HepG2 (cell line): ENCODE measurements around the gene ABCA3. TPM values are rescaled to one million over a fixed set of nuclear protein-coding genes. Genes with fewer than 3 reads are reported as not detected.

Source experiments
- CHD2 ChIP-seq: IDR thresholded peaks from 2 replicates; pipeline ENCODE4 v1.6.1; 2011; ENCODE audit warnings: low read depth, low read length, improper control_type of control experiment
- HOXA9 ChIP-seq: sonication (generic); formaldehyde crosslinking; IDR thresholded peaks from 2 replicates; pipeline ENCODE4 v1.8.1; 2022; ENCODE audit warnings: missing genetic modification reagents, mild to moderate bottlenecking, moderate library complexity, borderline replicate concordance
- KAT2B ChIP-seq: fragments of 150-350 bp; IDR thresholded peaks from 2 replicates; pipeline ENCODE4 v1.6.1; 2014; ENCODE audit warnings: low read depth, low read length, borderline replicate concordance
- KAT8 ChIP-seq: IDR thresholded peaks from 2 replicates; pipeline ENCODE4 v1.6.1; 2016; ENCODE audit warnings: missing genetic modification reagents, missing compliant biosample characterization
- KDM6A ChIP-seq: IDR thresholded peaks from 2 replicates; pipeline ENCODE4 v1.6.1; 2016; ENCODE audit warnings: low read depth
- KLF15 ChIP-seq: sonication (generic); formaldehyde crosslinking; IDR thresholded peaks from 2 replicates; pipeline ENCODE4 v1.8.1; 2023; ENCODE audit warnings: borderline replicate concordance, mild to moderate bottlenecking, inconsistent platforms, missing genetic modification reagents, mixed read lengths
- MTF1 ChIP-seq: sonication (generic); formaldehyde crosslinking; IDR thresholded peaks from 2 replicates; pipeline ENCODE4 v1.5.0; 2020; ENCODE audit warnings: missing genetic modification reagents
- MXI1 ChIP-seq: IDR thresholded peaks from 3 replicates; pipeline ENCODE4 v1.6.1; 2012; ENCODE audit warnings: low read depth, low read length, inconsistent platforms, borderline replicate concordance
- MYC ChIP-seq: sonication (generic); formaldehyde crosslinking; IDR thresholded peaks from 2 replicates; pipeline ENCODE4 v1.9.0; 2021; ENCODE audit warnings: missing genetic modification reagents, borderline replicate concordance
- NFKBIZ ChIP-seq: IDR thresholded peaks from 2 replicates; pipeline ENCODE4 v1.6.1; 2018; ENCODE audit warnings: missing genetic modification reagents, missing compliant biosample characterization
- NR2F6 ChIP-seq, 2 experiments: IDR thresholded peaks; 2 replicates each; pipeline ENCODE4 v1.6.1; 2016; ENCODE audit warnings: antibody characterized with exemption in 1 of 2, mild to moderate bottlenecking in 1 of 2
- REXO4 ChIP-seq: sonication (generic); formaldehyde crosslinking; IDR thresholded peaks from 2 replicates; pipeline ENCODE4 v1.8.0; 2022; ENCODE audit warnings: missing genetic modification reagents, mild to moderate bottlenecking, borderline replicate concordance
- RXRA ChIP-seq: sonication (generic); formaldehyde crosslinking; IDR thresholded peaks from 2 replicates; pipeline ENCODE4 v1.5.1; 2020; ENCODE audit warnings: missing genetic modification reagents
- SP2 ChIP-seq: sonication (generic); formaldehyde crosslinking; IDR thresholded peaks from 2 replicates; pipeline ENCODE4 v1.5.1; 2020; ENCODE audit warnings: mild to moderate bottlenecking, missing genetic modification reagents
- SP4 ChIP-seq: sonication (generic); formaldehyde crosslinking; IDR thresholded peaks from 2 replicates; pipeline ENCODE4 v1.8.1; 2023; ENCODE audit warnings: mild to moderate bottlenecking, missing genetic modification reagents
- TMF1 ChIP-seq: sonication (generic); formaldehyde crosslinking; IDR thresholded peaks from 2 replicates; pipeline ENCODE4 v1.8.1; 2022; ENCODE audit warnings: low read depth, missing genetic modification reagents
- ZFY ChIP-seq: sonication (generic); formaldehyde crosslinking; IDR thresholded peaks from 2 replicates; pipeline ENCODE4 v1.4.0; 2020; ENCODE audit warnings: missing genetic modification reagents
- ZMAT3 ChIP-seq: sonication (generic); formaldehyde crosslinking; conservative IDR thresholded peaks from 2 replicates; pipeline ENCODE4 v1.7.0; 2021; ENCODE audit warnings: missing genetic modification reagents
- polyA plus RNA-seq, 8 experiments: library from polyadenylated mRNA; depleted of rRNA in 3 of 8; stranded (reverse) in 7 of 8; unstranded in 1 of 8; fragments of >200 nt; fragmentation: Illumina TruSeq in 4 of 8; extraction: Trizol in 4 of 8; gene quantifications; 2 replicates each; pipeline versions ENCODE4 v1.2.1 to v1.2.3, GENCODE V29; 2011 to 2016; ENCODE audit warnings: low read depth in 4 of 8, missing spikeins in 1 of 8, mixed read lengths in 1 of 8; ENCODE audit not compliant: insufficient read depth in 1 of 8
- total RNA-seq, 5 experiments: library from RNA; depleted of rRNA; stranded (reverse); fragments of >200 nt; fragmentation: Illumina TruSeq; extraction: Trizol; gene quantifications; 2 replicates each; pipeline ENCODE4 v1.2.3, GENCODE V29; 2016; ENCODE audit warnings: low read depth in 1 of 5
- TF ChIP-seq, protein P1 (sequence below): sonication (generic); formaldehyde crosslinking; IDR thresholded peaks from 2 replicates; pipeline ENCODE4 v1.8.0; 2022; ENCODE audit warnings: low read depth, missing genetic modification reagents
- TF ChIP-seq, protein P2 (sequence below): sonication (generic); formaldehyde crosslinking; IDR thresholded peaks from 2 replicates; pipeline ENCODE4 v1.4.0; 2020; ENCODE audit warnings: mild to moderate bottlenecking, missing genetic modification reagents
- TF ChIP-seq, protein P3 (sequence below): sonication (generic); IDR thresholded peaks from 2 replicates; pipeline ENCODE4 v1.6.1; 2016; ENCODE audit warnings: low read depth, borderline replicate concordance
- TF ChIP-seq, protein P4 (sequence below): sonication (generic); formaldehyde crosslinking; IDR thresholded peaks from 2 replicates; pipeline ENCODE4 v1.8.1; 2023; ENCODE audit warnings: mild to moderate bottlenecking, missing genetic modification reagents

Gene ABCA3
- total and polyA plus RNA-seq, 2 of the 13 experiments (the other 11 are each of a cell fraction or from before 2014, with no cell fraction given) = 0.60 to 1.5 TPM

DNA sequence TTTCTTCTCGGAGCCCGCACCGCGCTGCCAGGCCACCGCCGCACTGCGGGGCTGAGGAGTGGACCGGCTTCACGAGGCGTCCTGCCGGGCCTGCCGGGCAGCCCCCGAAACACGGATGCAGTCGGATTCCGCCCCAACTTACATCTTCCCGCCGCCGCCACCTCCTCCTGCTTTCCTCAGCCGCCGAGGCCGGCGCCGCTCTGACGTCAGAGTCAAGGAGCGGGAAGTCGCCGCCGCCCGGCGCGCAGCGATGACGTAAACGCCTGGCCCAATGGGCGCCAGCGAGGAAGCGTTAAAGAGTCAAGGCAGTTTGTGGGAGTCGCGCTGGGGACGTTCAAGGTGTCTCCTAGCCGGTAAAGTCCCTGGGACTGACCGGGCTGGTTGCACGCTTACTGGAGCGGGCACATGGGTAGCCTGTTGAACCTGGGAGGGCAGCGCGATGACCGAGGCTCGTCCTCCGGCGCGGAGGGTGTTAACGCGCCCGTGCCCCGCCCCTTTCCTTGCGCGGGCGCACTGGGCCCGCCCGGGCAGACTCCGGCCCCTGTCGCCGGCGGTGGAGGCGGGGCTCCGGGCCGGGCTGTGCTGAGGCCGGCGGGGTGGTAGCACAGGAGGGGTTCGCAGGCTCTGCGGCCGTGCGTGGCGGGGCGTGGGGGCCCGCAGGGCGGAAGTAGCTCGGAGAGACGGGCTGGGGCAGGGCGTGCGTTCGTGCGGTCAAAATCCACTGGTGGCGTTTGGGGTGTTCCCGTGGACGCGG is 72.4 kb downstream of the ABCA3 start, which contains the start of gene RNPS1 (continued):
- TF ChIP-seq ZMAT3 (CRISPR knock-in tag) (peak; percentile 83; the same call in 1 of the 2 replicates), TMF1 (CRISPR knock-in tag) (peak; percentile 81; the same call in 1 of the 2 replicates), KDM6A (CRISPR knock-in tag) (no peak), ZFY (CRISPR knock-in tag) (peak; percentile 98), SP2 (CRISPR knock-in tag) (peak; percentile 70), NFKBIZ (CRISPR knock-in tag) (peak; percentile 65), HOXA9 (peak; percentile 92), REXO4 (CRISPR knock-in tag) (no peak), MTF1 (peak; percentile 20; the same call in 1 of the 2 replicates), NR2F6 (IDR thresholded peaks at IDR 0.05) (no peak), NR2F6 (CRISPR knock-in tag; IDR thresholded peaks at IDR 0.05) (peak; percentile 47; the same call in 1 of the 2 replicates), KAT8 (peak; percentile 98), SP4 (CRISPR knock-in tag) (peak; percentile 91), RXRA (peak; percentile 80), MYC (CRISPR knock-in tag) (peak; percentile 99), KAT2B (no peak), CHD2 (0 out of 2 replicates have a peak, but pooled peaks have one; percentile 16), KLF15 (0 out of 2 replicates have a peak, but pooled peaks have one; percentile 56), MXI1 (peak; percentile 65; the same call in 1 of the 3 replicates)
- TF ChIP-seq, protein P1, sequence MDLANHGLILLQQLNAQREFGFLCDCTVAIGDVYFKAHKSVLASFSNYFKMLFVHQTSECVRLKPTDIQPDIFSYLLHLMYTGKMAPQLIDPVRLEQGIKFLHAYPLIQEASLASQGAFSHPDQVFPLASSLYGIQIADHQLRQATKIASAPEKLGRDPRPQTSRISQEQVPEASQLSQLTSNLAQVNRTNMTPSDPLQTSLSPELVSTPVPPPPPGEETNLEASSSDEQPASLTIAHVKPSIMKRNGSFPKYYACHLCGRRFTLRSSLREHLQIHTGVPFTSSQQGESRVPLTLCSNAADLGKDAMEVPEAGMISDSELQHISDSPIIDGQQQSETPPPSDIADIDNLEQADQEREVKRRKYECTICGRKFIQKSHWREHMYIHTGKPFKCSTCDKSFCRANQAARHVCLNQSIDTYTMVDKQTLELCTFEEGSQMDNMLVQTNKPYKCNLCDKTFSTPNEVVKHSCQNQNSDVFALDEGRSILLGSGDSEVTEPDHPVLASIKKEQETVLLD (CRISPR knock-in tag) = peak; percentile 81; the same call in 1 of the 2 replicates
- TF ChIP-seq, protein P2, sequence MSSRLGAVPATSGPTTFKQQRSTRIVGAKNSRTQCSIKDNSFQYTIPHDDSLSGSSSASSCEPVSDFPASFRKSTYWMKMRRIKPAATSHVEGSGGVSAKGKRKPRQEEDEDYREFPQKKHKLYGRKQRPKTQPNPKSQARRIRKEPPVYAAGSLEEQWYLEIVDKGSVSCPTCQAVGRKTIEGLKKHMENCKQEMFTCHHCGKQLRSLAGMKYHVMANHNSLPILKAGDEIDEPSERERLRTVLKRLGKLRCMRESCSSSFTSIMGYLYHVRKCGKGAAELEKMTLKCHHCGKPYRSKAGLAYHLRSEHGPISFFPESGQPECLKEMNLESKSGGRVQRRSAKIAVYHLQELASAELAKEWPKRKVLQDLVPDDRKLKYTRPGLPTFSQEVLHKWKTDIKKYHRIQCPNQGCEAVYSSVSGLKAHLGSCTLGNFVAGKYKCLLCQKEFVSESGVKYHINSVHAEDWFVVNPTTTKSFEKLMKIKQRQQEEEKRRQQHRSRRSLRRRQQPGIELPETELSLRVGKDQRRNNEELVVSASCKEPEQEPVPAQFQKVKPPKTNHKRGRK (CRISPR knock-in tag) = no peak
- TF ChIP-seq, protein P3, sequence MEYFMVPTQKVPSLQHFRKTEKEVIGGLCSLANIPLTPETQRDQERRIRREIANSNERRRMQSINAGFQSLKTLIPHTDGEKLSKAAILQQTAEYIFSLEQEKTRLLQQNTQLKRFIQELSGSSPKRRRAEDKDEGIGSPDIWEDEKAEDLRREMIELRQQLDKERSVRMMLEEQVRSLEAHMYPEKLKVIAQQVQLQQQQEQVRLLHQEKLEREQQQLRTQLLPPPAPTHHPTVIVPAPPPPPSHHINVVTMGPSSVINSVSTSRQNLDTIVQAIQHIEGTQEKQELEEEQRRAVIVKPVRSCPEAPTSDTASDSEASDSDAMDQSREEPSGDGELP = peak; percentile 53; the same call in 1 of the 2 replicates
- TF ChIP-seq, protein P4, sequence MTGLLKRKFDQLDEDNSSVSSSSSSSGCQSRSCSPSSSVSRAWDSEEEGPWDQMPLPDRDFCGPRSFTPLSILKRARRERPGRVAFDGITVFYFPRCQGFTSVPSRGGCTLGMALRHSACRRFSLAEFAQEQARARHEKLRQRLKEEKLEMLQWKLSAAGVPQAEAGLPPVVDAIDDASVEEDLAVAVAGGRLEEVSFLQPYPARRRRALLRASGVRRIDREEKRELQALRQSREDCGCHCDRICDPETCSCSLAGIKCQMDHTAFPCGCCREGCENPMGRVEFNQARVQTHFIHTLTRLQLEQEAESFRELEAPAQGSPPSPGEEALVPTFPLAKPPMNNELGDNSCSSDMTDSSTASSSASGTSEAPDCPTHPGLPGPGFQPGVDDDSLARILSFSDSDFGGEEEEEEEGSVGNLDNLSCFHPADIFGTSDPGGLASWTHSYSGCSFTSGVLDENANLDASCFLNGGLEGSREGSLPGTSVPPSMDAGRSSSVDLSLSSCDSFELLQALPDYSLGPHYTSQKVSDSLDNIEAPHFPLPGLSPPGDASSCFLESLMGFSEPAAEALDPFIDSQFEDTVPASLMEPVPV (CRISPR knock-in tag) = peak; percentile 94; the same call in 1 of the 2 replicates
